SK-N-SH (cell line): ENCODE results near the gene SIK2.

Source experiments
- IRF3 ChIP-seq: fragments of 150-350 bp; IDR thresholded peaks from 2 replicates; pipeline ENCODE4 v1.6.1; 2016; ENCODE audit warnings: mild to moderate bottlenecking, low read depth, low read length
- RAD21 ChIP-seq: IDR thresholded peaks from 2 replicates; pipeline ENCODE4 v1.6.1; 2012; ENCODE audit warnings: mild to moderate bottlenecking, low read length
- RXRA ChIP-seq: IDR thresholded peaks from 2 replicates; pipeline ENCODE4 v1.4.0; 2012; ENCODE audit warnings: low read depth, mild to moderate bottlenecking, borderline replicate concordance
- YY1 ChIP-seq: IDR thresholded peaks from 2 replicates; pipeline ENCODE4 v1.4.0; 2012; ENCODE audit warnings: low read depth, mild to moderate bottlenecking
- TF ChIP-seq, protein P1 (sequence below): fragments of 200-600 bp; sonication (generic); IDR thresholded peaks from 2 replicates; pipeline ENCODE4 v1.6.1; 2017; ENCODE audit warnings: antibody characterized with exemption, mild to moderate bottlenecking, moderate library complexity
- TF ChIP-seq, protein P2 (sequence below): IDR thresholded peaks from 2 replicates; pipeline ENCODE4 v1.6.1; 2012; ENCODE audit warnings: mild to moderate bottlenecking, low read depth, low read length, moderate library complexity

DNA sequence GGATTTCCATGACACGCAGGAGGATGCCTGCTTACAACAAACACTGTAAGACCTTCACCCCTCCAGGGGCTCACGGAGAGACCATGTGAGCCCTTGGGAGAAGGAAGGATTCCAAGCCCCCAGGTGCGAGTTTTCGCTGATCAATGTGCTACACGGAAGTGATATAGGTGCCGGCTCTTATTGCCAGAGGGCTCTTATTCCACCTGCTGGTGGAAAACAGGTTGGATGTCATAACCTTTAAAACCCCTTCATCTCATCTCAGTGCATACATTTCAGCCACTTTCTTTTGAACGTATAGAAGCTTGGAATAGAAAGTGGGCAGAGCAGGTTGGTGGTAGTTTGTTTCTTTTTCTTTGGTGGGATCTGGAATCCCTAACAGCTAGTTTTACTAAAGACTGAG lies 35.9 kb upstream of the SIK2 start:
- TF ChIP-seq, protein P1, sequence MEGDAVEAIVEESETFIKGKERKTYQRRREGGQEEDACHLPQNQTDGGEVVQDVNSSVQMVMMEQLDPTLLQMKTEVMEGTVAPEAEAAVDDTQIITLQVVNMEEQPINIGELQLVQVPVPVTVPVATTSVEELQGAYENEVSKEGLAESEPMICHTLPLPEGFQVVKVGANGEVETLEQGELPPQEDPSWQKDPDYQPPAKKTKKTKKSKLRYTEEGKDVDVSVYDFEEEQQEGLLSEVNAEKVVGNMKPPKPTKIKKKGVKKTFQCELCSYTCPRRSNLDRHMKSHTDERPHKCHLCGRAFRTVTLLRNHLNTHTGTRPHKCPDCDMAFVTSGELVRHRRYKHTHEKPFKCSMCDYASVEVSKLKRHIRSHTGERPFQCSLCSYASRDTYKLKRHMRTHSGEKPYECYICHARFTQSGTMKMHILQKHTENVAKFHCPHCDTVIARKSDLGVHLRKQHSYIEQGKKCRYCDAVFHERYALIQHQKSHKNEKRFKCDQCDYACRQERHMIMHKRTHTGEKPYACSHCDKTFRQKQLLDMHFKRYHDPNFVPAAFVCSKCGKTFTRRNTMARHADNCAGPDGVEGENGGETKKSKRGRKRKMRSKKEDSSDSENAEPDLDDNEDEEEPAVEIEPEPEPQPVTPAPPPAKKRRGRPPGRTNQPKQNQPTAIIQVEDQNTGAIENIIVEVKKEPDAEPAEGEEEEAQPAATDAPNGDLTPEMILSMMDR = no peak; the same call in 1 of the 2 replicates
- TF ChIP-seq RAD21 (no peak), YY1 (no peak), RXRA (no peak), IRF3 (no peak)
- TF ChIP-seq, protein P2, sequence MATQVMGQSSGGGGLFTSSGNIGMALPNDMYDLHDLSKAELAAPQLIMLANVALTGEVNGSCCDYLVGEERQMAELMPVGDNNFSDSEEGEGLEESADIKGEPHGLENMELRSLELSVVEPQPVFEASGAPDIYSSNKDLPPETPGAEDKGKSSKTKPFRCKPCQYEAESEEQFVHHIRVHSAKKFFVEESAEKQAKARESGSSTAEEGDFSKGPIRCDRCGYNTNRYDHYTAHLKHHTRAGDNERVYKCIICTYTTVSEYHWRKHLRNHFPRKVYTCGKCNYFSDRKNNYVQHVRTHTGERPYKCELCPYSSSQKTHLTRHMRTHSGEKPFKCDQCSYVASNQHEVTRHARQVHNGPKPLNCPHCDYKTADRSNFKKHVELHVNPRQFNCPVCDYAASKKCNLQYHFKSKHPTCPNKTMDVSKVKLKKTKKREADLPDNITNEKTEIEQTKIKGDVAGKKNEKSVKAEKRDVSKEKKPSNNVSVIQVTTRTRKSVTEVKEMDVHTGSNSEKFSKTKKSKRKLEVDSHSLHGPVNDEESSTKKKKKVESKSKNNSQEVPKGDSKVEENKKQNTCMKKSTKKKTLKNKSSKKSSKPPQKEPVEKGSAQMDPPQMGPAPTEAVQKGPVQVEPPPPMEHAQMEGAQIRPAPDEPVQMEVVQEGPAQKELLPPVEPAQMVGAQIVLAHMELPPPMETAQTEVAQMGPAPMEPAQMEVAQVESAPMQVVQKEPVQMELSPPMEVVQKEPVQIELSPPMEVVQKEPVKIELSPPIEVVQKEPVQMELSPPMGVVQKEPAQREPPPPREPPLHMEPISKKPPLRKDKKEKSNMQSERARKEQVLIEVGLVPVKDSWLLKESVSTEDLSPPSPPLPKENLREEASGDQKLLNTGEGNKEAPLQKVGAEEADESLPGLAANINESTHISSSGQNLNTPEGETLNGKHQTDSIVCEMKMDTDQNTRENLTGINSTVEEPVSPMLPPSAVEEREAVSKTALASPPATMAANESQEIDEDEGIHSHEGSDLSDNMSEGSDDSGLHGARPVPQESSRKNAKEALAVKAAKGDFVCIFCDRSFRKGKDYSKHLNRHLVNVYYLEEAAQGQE = no peak
